ENCODE measurements around the gene NMBR.
A peak's percentile ranks its signal among the peaks of the same experiment; 100 is the strongest.
"Not testable (repeated sequence)": the region's sequence is repeated elsewhere in the genome, so short reads cannot be mapped to it uniquely, and the experiment has no call there.

Gene NMBR

GRCh38 chr6:142068416-142068815 lies 78.5 kb downstream of the NMBR start:
- Mint-ChIP-seq H3K27ac (no peak overlapping the region), H3K27me3 (peaks cover 2% of the 10 kb centered on the region), H3K9me3 (peaks cover 8% of the 10 kb centered on the region), H3K4me3 (no peak overlapping the region), H3K4me1 (no peaks in the 10 kb centered on the region), H3K36me3 (no peaks in the 10 kb centered on the region)
- ATAC-seq (ENCODE audit: low read depth) (no peak), DNase-seq (ENCODE audit: low spot score in 2 of 2) (no peak)

- DNase-seq (ENCODE audit: low spot score in 2 of 2); ATAC-seq (ENCODE audit: low read depth); H3K27me3 Mint-ChIP-seq; H3K4me3 Mint-ChIP-seq; H3K4me1 Mint-ChIP-seq; H3K27ac Mint-ChIP-seq; H3K9me3 Mint-ChIP-seq; H3K36me3 Mint-ChIP-seq: not testable (repeated sequence)
Measured at GRCh38 chr6:142062861-142063260, 84.1 kb downstream of the NMBR start.

- ATAC-seq (ENCODE audit: low read depth): no peak
- DNase-seq (ENCODE audit: low spot score in 2 of 2): no peak
- Mint-ChIP-seq H3K9me3 (no peaks in the 10 kb centered on the region), H3K36me3 (no peaks in the 10 kb centered on the region), H3K27me3 (no peaks in the 10 kb centered on the region), H3K4me3 (no peak overlapping the region), H3K4me1 (no peaks in the 10 kb centered on the region), H3K27ac (no peak overlapping the region)
Measured at GRCh38 chr6:142058551-142059290, 88.2 kb downstream of the NMBR start.

- H3K36me3 Mint-ChIP-seq: no peaks in the 10 kb centered on the region
- H3K27me3 Mint-ChIP-seq: no peaks in the 10 kb centered on the region
- no peaks in the 10 kb centered on the region for H3K4me1 Mint-ChIP-seq
- no peak for ATAC-seq (ENCODE audit: low read depth)
- no peak for DNase-seq (ENCODE audit: low spot score in 2 of 2)
- H3K27ac Mint-ChIP-seq: no peak overlapping the region
- no peak overlapping the region for H3K4me3 Mint-ChIP-seq
- peaks cover 11% of the 10 kb centered on the region for H3K9me3 Mint-ChIP-seq
Measured at GRCh38 chr6:142055219-142055618, 91.7 kb downstream of the NMBR start.

GRCh38 chr6:142051404-142051803 lies 95.5 kb downstream of the NMBR start:
- DNase-seq (ENCODE audit: low spot score in 2 of 2) (no peak), ATAC-seq (ENCODE audit: low read depth) (no peak)
- H3K36me3 Mint-ChIP-seq: no peaks in the 10 kb centered on the region
- H3K4me1 Mint-ChIP-seq: no peaks in the 10 kb centered on the region
- H3K9me3 Mint-ChIP-seq: peaks cover 11% of the 10 kb centered on the region
- peaks cover 4% of the 10 kb centered on the region for H3K27me3 Mint-ChIP-seq
- H3K4me3 Mint-ChIP-seq: no peak overlapping the region
- no peak overlapping the region for H3K27ac Mint-ChIP-seq

- Mint-ChIP-seq H3K36me3 (no peaks in the 10 kb centered on the region), H3K9me3 (peaks cover 11% of the 10 kb centered on the region), H3K27me3 (peaks cover 6% of the 10 kb centered on the region), H3K27ac (no peak overlapping the region), H3K4me3 (no peak overlapping the region), H3K4me1 (no peaks in the 10 kb centered on the region)
- ATAC-seq (ENCODE audit: low read depth): no peak
- no peak for DNase-seq (ENCODE audit: low spot score in 2 of 2)
Measured at GRCh38 chr6:142048593-142048980, 98.3 kb downstream of the NMBR start.

GRCh38 chr6:142047934-142048592 lies 98.9 kb downstream of the NMBR start:
- no peak overlapping the region for H3K4me3 Mint-ChIP-seq
- DNase-seq (ENCODE audit: low spot score in 2 of 2) (no peak), ATAC-seq (ENCODE audit: low read depth) (no peak)
- H3K36me3 Mint-ChIP-seq: no peaks in the 10 kb centered on the region
- peaks cover 11% of the 10 kb centered on the region for H3K27me3 Mint-ChIP-seq
- H3K4me1 Mint-ChIP-seq: no peaks in the 10 kb centered on the region
- peaks cover 11% of the 10 kb centered on the region for H3K9me3 Mint-ChIP-seq
- no peak overlapping the region for H3K27ac Mint-ChIP-seq

DNA sequence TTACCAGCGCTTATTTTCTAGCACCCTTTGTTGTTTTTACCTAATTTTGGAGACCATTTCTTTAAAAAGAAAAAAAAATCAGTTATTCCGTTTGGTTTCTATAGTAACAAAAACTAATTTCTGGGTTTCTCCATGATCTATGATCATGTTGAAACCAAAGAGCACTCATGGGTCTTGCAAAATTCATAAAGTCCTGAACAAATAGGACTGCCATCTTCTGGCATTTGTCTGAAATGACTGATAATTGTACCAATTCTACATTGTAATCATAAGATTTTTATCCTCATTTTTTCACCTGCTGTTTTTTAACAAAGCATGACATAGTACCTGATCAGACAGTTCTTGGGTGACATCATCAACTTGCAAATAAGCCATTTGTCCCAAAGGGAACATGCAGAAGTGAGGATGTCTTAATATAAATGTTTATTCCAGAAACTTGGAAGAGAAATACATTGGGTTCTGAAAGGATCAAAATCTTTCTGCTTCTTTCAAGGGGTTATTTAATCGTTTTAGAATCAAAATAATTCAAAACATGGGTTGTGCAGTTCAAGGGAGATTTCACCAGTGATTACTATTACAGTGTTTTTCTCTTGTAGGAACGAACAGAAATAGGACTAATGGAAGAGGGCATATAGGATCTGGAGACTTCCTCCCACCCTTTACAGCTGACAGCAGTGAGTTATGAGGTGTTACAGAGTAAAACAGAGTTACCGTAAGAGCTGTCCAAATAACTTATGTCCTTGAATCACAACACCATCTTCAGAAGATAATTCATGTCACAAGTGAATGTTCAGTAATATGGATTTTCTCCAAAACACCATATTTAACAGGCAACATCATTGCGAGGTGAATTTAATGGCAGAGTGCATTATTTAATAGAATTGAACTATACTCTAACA lies 101.3 kb downstream of the NMBR start:
- no peaks in the 10 kb centered on the region for H3K36me3 Mint-ChIP-seq

GRCh38 chr6:142035890-142036289 lies 111.0 kb downstream of the NMBR start:
- DNase-seq (ENCODE audit: low spot score in 2 of 2) (no peak), ATAC-seq (ENCODE audit: low read depth) (no peak)
- Mint-ChIP-seq H3K4me3 (no peak overlapping the region), H3K27ac (no peak overlapping the region), H3K36me3 (no peaks in the 10 kb centered on the region), H3K27me3 (no peaks in the 10 kb centered on the region), H3K9me3 (peaks cover 4% of the 10 kb centered on the region), H3K4me1 (no peaks in the 10 kb centered on the region)

More for the DNA sequence above, 101.3 kb downstream of the NMBR start:
- no peak overlapping the region for H3K27ac Mint-ChIP-seq
- no peak for DNase-seq (ENCODE audit: low spot score in 2 of 2)
- H3K4me3 Mint-ChIP-seq: no peak overlapping the region
- H3K27me3 Mint-ChIP-seq: peaks cover 11% of the 10 kb centered on the region
- H3K9me3 Mint-ChIP-seq: peaks cover 3% of the 10 kb centered on the region
- no peaks in the 10 kb centered on the region for H3K4me1 Mint-ChIP-seq
- ATAC-seq (ENCODE audit: low read depth): no peak

- H3K4me3 Mint-ChIP-seq: no peak overlapping the region
- DNase-seq (ENCODE audit: low spot score in 2 of 2) (no peak), ATAC-seq (ENCODE audit: low read depth) (no peak)
- peaks cover 6% of the 10 kb centered on the region for H3K9me3 Mint-ChIP-seq
- no peaks in the 10 kb centered on the region for H3K36me3 Mint-ChIP-seq
- H3K4me1 Mint-ChIP-seq: no peaks in the 10 kb centered on the region
- no peak overlapping the region for H3K27ac Mint-ChIP-seq
- no peaks in the 10 kb centered on the region for H3K27me3 Mint-ChIP-seq
Measured at GRCh38 chr6:142031035-142031434, 115.9 kb downstream of the NMBR start.

GRCh38 chr6:142030115-142030619 lies 116.8 kb downstream of the NMBR start:
- H3K4me3 Mint-ChIP-seq: peak overlapping the region; percentile 75
- H3K9me3 Mint-ChIP-seq: peaks cover 6% of the 10 kb centered on the region

DNA sequence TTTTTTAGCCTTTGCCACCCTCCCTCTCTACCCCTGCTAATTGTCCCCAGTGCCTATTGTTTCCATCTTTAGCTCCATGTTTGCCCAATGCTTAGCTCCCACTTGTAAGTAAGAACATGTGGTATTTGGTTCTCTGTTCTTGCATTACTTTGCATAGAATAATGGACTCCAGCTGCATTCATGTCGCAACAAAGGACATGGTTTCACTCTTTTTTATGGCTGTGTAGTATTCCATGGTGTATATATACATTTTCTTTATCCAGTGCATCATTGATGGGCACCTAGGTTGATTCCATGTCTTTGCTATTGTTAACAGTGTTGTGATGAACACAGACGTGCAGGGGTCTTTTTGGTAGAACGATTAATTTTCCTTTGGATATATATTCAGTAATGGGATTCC lies 118.4 kb downstream of the NMBR start:
- Mint-ChIP-seq H3K27me3 (no peaks in the 10 kb centered on the region), H3K36me3 (no peaks in the 10 kb centered on the region), H3K4me1 (no peaks in the 10 kb centered on the region), H3K4me3 (no peak overlapping the region), H3K27ac (no peak overlapping the region), H3K9me3 (peaks cover 6% of the 10 kb centered on the region)
- ATAC-seq (ENCODE audit: low read depth) (no peak), DNase-seq (ENCODE audit: low spot score in 2 of 2) (no peak)

More at GRCh38 chr6:142030115-142030619, 116.8 kb downstream of the NMBR start:
- no peaks in the 10 kb centered on the region for H3K4me1 Mint-ChIP-seq
- no peak for DNase-seq (ENCODE audit: low spot score in 2 of 2)
- no peaks in the 10 kb centered on the region for H3K36me3 Mint-ChIP-seq
- no peak for ATAC-seq (ENCODE audit: low read depth)
- no peaks in the 10 kb centered on the region for H3K27me3 Mint-ChIP-seq
- H3K27ac Mint-ChIP-seq: no peak overlapping the region

DNA sequence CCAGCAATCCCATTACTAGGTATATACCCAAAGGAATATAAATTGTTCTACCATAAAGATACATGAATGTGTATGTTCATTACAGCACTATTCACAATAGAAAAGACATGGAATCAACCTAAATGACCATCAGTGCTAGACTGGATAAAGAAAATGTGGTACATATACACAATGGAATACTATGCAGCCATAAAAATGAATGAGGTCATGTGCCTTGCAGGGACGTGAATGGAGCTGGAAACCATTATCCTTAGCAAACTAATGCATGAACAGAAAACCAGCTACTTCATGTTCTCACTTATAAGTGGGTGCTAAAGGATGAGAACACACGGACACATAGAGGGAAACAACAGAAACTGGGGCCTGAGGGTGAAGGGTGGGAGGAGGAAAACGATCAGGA lies 119.1 kb downstream of the NMBR start:
- not testable (repeated sequence) for H3K27ac Mint-ChIP-seq; H3K4me1 Mint-ChIP-seq; H3K9me3 Mint-ChIP-seq; ATAC-seq (ENCODE audit: low read depth); DNase-seq (ENCODE audit: low spot score in 2 of 2); H3K36me3 Mint-ChIP-seq; H3K4me3 Mint-ChIP-seq; H3K27me3 Mint-ChIP-seq

DNA sequence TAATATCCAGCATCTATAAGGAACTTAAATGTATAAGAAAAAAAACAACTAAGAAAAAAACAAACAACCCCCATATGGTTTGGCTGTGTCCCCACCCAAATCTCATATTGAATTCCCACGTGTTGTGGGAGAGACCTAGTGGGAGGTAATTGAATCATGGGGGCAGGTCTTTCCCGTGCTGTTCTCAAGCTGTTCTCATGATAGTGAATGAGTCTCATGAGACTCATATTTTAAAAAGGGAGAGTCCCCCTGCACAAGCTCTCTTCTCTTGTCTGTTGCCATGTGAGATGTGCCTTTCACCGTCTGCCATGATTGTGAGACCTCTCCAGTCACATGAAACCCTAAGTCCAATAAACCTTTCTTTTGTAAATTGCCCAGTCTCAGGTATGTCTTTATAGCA lies 119.8 kb downstream of the NMBR start:
- H3K27me3 Mint-ChIP-seq: no peaks in the 10 kb centered on the region
- no peak overlapping the region for H3K4me3 Mint-ChIP-seq
- H3K27ac Mint-ChIP-seq: no peak overlapping the region
- peaks cover 6% of the 10 kb centered on the region for H3K9me3 Mint-ChIP-seq
- no peak for ATAC-seq (ENCODE audit: low read depth)
- no peaks in the 10 kb centered on the region for H3K36me3 Mint-ChIP-seq
- DNase-seq (ENCODE audit: low spot score in 2 of 2): no peak
- no peaks in the 10 kb centered on the region for H3K4me1 Mint-ChIP-seq

Measured in memory B cell (primary cell).